Measurements from ENCODE around the gene ARHGAP30. TPM values are rescaled to one million over a fixed set of nuclear protein-coding genes. Genes with fewer than 3 reads are reported as not detected.

The ARHGAP30 gene
- total and polyA plus RNA-seq, 2 of the 4 experiments (the other 2 are of a cell fraction) = 0.02 TPM; not detected in 1

DNA sequence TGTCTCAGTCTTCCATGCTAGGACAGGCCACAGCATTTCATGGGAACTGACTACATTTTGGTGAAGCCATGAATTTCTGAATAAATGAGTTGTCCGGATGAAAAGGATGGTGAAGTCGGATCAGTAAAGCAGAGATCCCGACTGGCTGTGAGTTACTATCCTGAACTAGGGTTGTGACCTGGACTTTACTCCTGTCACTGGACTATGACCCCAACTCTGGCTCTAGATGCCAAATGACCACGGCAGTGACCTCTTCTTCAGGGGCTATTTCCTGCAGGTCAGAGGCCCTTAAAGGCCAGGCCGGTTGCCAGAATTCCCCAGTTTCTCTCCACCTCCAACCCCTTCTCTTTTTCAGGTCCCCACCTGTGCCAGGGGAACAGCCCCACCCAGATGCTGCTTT lies 21.4 kb upstream of the ARHGAP30 start:
- no peak overlapping the region for H3K4me2 ChIP-seq (ENCODE audit: low read depth, low read length)
- H3K9ac ChIP-seq (ENCODE audit: low read depth, low read length) = no peak overlapping the region
- H2BK20ac ChIP-seq (ENCODE audit: low read depth, low read length) = no peak overlapping the region
- H2BK15ac ChIP-seq (ENCODE audit: low read depth, low read length) = no peak overlapping the region
- no peak for ATAC-seq (ENCODE audit: low read depth)
- H2AFZ ChIP-seq (replicated peaks; ENCODE audit: low read length, poor library complexity) = peak overlapping the region; percentile 26
- no peaks in the 10 kb centered on the region for H3K27me3 ChIP-seq (ENCODE audit: control insufficient read depth, insufficient read depth, low read length)
- no peaks in the 10 kb centered on the region for H3K36me3 ChIP-seq (ENCODE audit: control insufficient read depth, insufficient read depth, low read length)
- no peak overlapping the region for H3K56ac ChIP-seq (ENCODE audit: extremely low read depth, insufficient read depth, low read length)
- no peak overlapping the region for H3K27ac ChIP-seq (ENCODE audit: insufficient read depth, low read length)
- CTCF ChIA-PET = no interaction called here
- intact Hi-C loops (cut with micrococcal nuclease) = no loop called here
- no peak overlapping the region for H4K8ac ChIP-seq (ENCODE audit: low read depth in 2 of 2, low read length in 2 of 2)
- H3K9me1 ChIP-seq (ENCODE audit: insufficient read depth, low read length) = peaks cover 14% of the 10 kb centered on the region
- no peak overlapping the region for H3K18ac ChIP-seq (ENCODE audit: low read depth, low read length)
- POLR2A ChIA-PET (ENCODE audit: unreplicated experiment) = no interaction called here
- H2AK9ac ChIP-seq (replicated peaks; ENCODE audit: low read depth, low read length, poor library complexity) = no peak overlapping the region
- H3K23ac ChIP-seq (ENCODE audit: low read depth, low read length) = no peak overlapping the region
- TF ChIP-seq MAZ (IDR thresholded peaks at IDR 0.05; ENCODE audit: borderline replicate concordance, low read depth, low read length) (no peak), RCOR1 (IDR thresholded peaks at IDR 0.05; ENCODE audit: insufficient replicate concordance, low read length) (no peak), RAD21 (IDR thresholded peaks at IDR 0.05; ENCODE audit: low read length) (no peak), POLR2A (IDR thresholded peaks at IDR 0.05; ENCODE audit: low read depth, low read length) (no peak), FOS (IDR thresholded peaks at IDR 0.05; ENCODE audit: low read depth, low read length) (no peak), RFX5 (IDR thresholded peaks at IDR 0.05; ENCODE audit: low read depth, low read length) (no peak), CHD1 (IDR thresholded peaks at IDR 0.05; ENCODE audit: low read depth, low read length) (no peak), SMC3 (IDR thresholded peaks at IDR 0.05; ENCODE audit: low read depth, low read length) (no peak), ELK1 (IDR thresholded peaks at IDR 0.05; ENCODE audit: borderline replicate concordance, low read depth, low read length) (no peak), BHLHE40 (IDR thresholded peaks at IDR 0.05; ENCODE audit: low read depth, low read length) (no peak), CEBPB (IDR thresholded peaks at IDR 0.05; ENCODE audit: low read depth, low read length) (no peak), USF2 (IDR thresholded peaks at IDR 0.05; ENCODE audit: low read depth, low read length) (no peak), MXI1 (IDR thresholded peaks at IDR 0.05; ENCODE audit: borderline replicate concordance, low read depth, low read length) (no peak), MAFK (IDR thresholded peaks at IDR 0.05; ENCODE audit: low read depth, low read length) (no peak), NFE2L2 (IDR thresholded peaks at IDR 0.05; ENCODE audit: low read depth, low read length) (no peak)
- TF ChIP-seq, protein P1, sequence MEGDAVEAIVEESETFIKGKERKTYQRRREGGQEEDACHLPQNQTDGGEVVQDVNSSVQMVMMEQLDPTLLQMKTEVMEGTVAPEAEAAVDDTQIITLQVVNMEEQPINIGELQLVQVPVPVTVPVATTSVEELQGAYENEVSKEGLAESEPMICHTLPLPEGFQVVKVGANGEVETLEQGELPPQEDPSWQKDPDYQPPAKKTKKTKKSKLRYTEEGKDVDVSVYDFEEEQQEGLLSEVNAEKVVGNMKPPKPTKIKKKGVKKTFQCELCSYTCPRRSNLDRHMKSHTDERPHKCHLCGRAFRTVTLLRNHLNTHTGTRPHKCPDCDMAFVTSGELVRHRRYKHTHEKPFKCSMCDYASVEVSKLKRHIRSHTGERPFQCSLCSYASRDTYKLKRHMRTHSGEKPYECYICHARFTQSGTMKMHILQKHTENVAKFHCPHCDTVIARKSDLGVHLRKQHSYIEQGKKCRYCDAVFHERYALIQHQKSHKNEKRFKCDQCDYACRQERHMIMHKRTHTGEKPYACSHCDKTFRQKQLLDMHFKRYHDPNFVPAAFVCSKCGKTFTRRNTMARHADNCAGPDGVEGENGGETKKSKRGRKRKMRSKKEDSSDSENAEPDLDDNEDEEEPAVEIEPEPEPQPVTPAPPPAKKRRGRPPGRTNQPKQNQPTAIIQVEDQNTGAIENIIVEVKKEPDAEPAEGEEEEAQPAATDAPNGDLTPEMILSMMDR (conservative IDR thresholded peaks at IDR 0.05; ENCODE audit: low read depth, low read length) = no peak
- H4K91ac ChIP-seq (ENCODE audit: insufficient read depth, low read depth, low read length) = no peak overlapping the region
- H3K4me1 ChIP-seq (ENCODE audit: control insufficient read depth, insufficient read depth, low read length) = peaks cover 8% of the 10 kb centered on the region; the same call in 1 of the 2 replicates
- H4K20me1 ChIP-seq (ENCODE audit: insufficient read depth, low read length) = no peaks in the 10 kb centered on the region
- no peak overlapping the region for H3K4me3 ChIP-seq (ENCODE audit: insufficient read depth, low read depth, low read length)
- in situ Hi-C loops (cut with MboI; ENCODE audit: low sequenced_read_pairs) = no loop called here
- no peaks in the 10 kb centered on the region for H3K9me3 ChIP-seq (ENCODE audit: control insufficient read depth, insufficient read depth, low read length)
- no peak overlapping the region for H2BK120ac ChIP-seq (ENCODE audit: low read depth, low read length)
- 60% methylated on average over 1 of the region's 5 CpGs; no CpG with 5 or more reads in 1 of the 2 experiments for WGBS, 2 experiments (ENCODE audit: extremely low coverage in 2 of 2, insufficient read length in 1 of 2)
- no peak overlapping the region for H3K14ac ChIP-seq (replicated peaks; ENCODE audit: low read depth, low read length)
- H3K79me1 ChIP-seq (ENCODE audit: low read depth in 1 of 2, low read length in 2 of 2) = no peaks in the 10 kb centered on the region
- no peak overlapping the region for H2AK5ac ChIP-seq (ENCODE audit: low read depth, low read length)
- dilution Hi-C loops (cut with HindIII; ENCODE audit: low sequenced_read_pairs, unreplicated experiment) = no loop called here
- no peak overlapping the region for H4K5ac ChIP-seq (ENCODE audit: low read depth, low read length)
- no peak overlapping the region for H3K4ac ChIP-seq (ENCODE audit: low read depth, low read length)
- DNase-seq = no peak
- no peak overlapping the region for H2BK5ac ChIP-seq (ENCODE audit: low read depth, low read length, poor library complexity, severe bottlenecking)
- no TSS peak for BruUV-seq (replicated peaks)

Data from IMR-90 (cell line).